H9 (cell line): Measurements from ENCODE around the gene PLEKHA5. TPM values are rescaled to one million over a fixed set of nuclear protein-coding genes. Genes with fewer than 3 reads are reported as not detected.

Experiments used
- DNase-seq: peaks from one replicate; pipeline ENCODE4 v3.0.0-alpha.2; 2017
- H2AFZ ChIP-seq: one replicate; pipeline ENCODE4 v1.6.1; 2013; ENCODE audit warnings: mild to moderate bottlenecking, low read length, control low read depth, moderate library complexity
- H2AK5ac ChIP-seq: 2 replicates; pipeline ENCODE4 v1.6.1; 2013; ENCODE audit warnings: low read length, control low read depth, mixed read lengths; ENCODE audit not compliant: insufficient read length
- H2BK120ac ChIP-seq: one replicate; pipeline ENCODE4 v1.6.1; 2013; ENCODE audit warnings: low read depth, mild to moderate bottlenecking, low read length, control low read depth, inconsistent platforms; ENCODE audit not compliant: poor library complexity, severe bottlenecking
- H2BK12ac ChIP-seq: 2 replicates; pipeline ENCODE4 v1.6.1; 2013; ENCODE audit warnings: low read length, control low read depth, mixed read lengths, low read depth; ENCODE audit not compliant: insufficient read length
- H2BK15ac ChIP-seq: 2 replicates; pipeline ENCODE4 v1.6.1; 2013; ENCODE audit warnings: low read depth, low read length, control low read depth
- H2BK20ac ChIP-seq: one replicate; pipeline ENCODE4 v1.6.1; 2013; ENCODE audit warnings: low read depth, mild to moderate bottlenecking, low read length, control low read depth, inconsistent platforms; ENCODE audit not compliant: poor library complexity, severe bottlenecking
- H2BK5ac ChIP-seq: 2 replicates; pipeline ENCODE4 v1.6.1; 2013; ENCODE audit warnings: low read length, control low read depth, mixed read lengths; ENCODE audit not compliant: insufficient read length
- H3K14ac ChIP-seq: 2 replicates; pipeline ENCODE4 v1.6.1; 2013; ENCODE audit warnings: low read length, control low read depth; ENCODE audit not compliant: insufficient read depth
- H3K18ac ChIP-seq: 2 replicates; pipeline ENCODE4 v1.6.1; 2013; ENCODE audit warnings: low read depth, mild to moderate bottlenecking, mixed read lengths, low read length, control low read depth; ENCODE audit not compliant: insufficient read length
- H3K23ac ChIP-seq: 2 replicates; pipeline ENCODE4 v1.6.1; 2013; ENCODE audit warnings: low read length, control low read depth, mixed read lengths, low read depth; ENCODE audit not compliant: insufficient read length
- H3K23me2 ChIP-seq: 2 replicates; pipeline ENCODE4 v1.6.1; 2013; ENCODE audit warnings: low read depth, mild to moderate bottlenecking, mixed read lengths, low read length, control low read depth; ENCODE audit not compliant: insufficient read length, poor library complexity, severe bottlenecking
- H3K27ac ChIP-seq: 2 replicates; pipeline ENCODE4 v1.5.1; 2013; ENCODE audit warnings: low read length, control low read depth, mixed read lengths, low read depth; ENCODE audit not compliant: insufficient read length
- H3K27me3 ChIP-seq: 2 replicates; pipeline ENCODE4 v1.6.1; 2013; ENCODE audit warnings: low read length, control low read depth, inconsistent platforms; ENCODE audit not compliant: insufficient read depth
- H3K4ac ChIP-seq: 2 replicates; pipeline ENCODE4 v1.6.1; 2013; ENCODE audit warnings: low read depth, mild to moderate bottlenecking, control low read depth, inconsistent platforms, low read length, moderate library complexity
- H3K4me1 ChIP-seq: 2 replicates; pipeline ENCODE4 v1.6.1; 2013; ENCODE audit warnings: low read length, control low read depth, inconsistent platforms; ENCODE audit not compliant: insufficient read depth
- H3K4me2 ChIP-seq: 2 replicates; pipeline ENCODE4 v1.6.1; 2013; ENCODE audit warnings: low read length, control low read depth, mixed read lengths; ENCODE audit not compliant: insufficient read length, insufficient read depth
- H3K56ac ChIP-seq: 2 replicates; pipeline ENCODE4 v1.6.1; 2013; ENCODE audit warnings: low read depth, mild to moderate bottlenecking, mixed read lengths, low read length, control low read depth; ENCODE audit not compliant: insufficient read length
- H3K79me1 ChIP-seq: 2 replicates; pipeline ENCODE4 v1.6.1; 2013; ENCODE audit warnings: low read depth, mild to moderate bottlenecking, moderate library complexity, low read length, control low read depth, inconsistent platforms; ENCODE audit not compliant: insufficient read depth, poor library complexity, severe bottlenecking
- H3K79me2 ChIP-seq: 2 replicates; pipeline ENCODE4 v1.6.1; 2013; ENCODE audit warnings: low read length, control low read depth, inconsistent platforms; ENCODE audit not compliant: insufficient read depth
- H3K9ac ChIP-seq: 2 replicates; pipeline ENCODE4 v1.6.1; 2013; ENCODE audit warnings: low read length, control low read depth, mixed read lengths; ENCODE audit not compliant: insufficient read length; ENCODE audit errors: extremely low read depth
- H3K9me3 ChIP-seq: one replicate; pipeline ENCODE4 v1.6.1; 2013; ENCODE audit warnings: low read depth, low read length, inconsistent platforms; ENCODE audit not compliant: control insufficient read depth
- H3T11ph ChIP-seq: one replicate; pipeline ENCODE4 v1.6.1; 2013; ENCODE audit warnings: mild to moderate bottlenecking, low read length, control low read depth, inconsistent platforms
- H4K20me1 ChIP-seq: one replicate; pipeline ENCODE4 v1.6.1; 2013; ENCODE audit not compliant: control insufficient read depth, insufficient read length, insufficient read depth
- H4K5ac ChIP-seq: 2 replicates; pipeline ENCODE4 v1.6.1; 2013; ENCODE audit warnings: low read depth, mild to moderate bottlenecking, mixed read lengths, low read length, control low read depth; ENCODE audit not compliant: insufficient read length
- H4K8ac ChIP-seq: replicated peaks from 2 replicates; pipeline ENCODE4 v1.6.1; 2013; ENCODE audit warnings: low read length, control low read depth, mixed read lengths, low read depth; ENCODE audit not compliant: insufficient read length
- H4K91ac ChIP-seq: 2 replicates; pipeline ENCODE4 v1.6.1; 2013; ENCODE audit warnings: low read depth, mild to moderate bottlenecking, moderate library complexity, mixed read lengths, low read length, control low read depth; ENCODE audit not compliant: insufficient read length
- H3K27ac Mint-ChIP-seq, 3 experiments: 2 replicates in 2 of 3; 3 replicates in 1 of 3; pipeline ENCODE4 v1.8.0; 2020 to 2021; ENCODE audit warnings: mixed read lengths in 3 of 3, mild to moderate bottlenecking in 1 of 3, moderate library complexity in 1 of 3
- H3K27me3 Mint-ChIP-seq: 2 replicates; pipeline ENCODE4 v1.8.0; 2021; ENCODE audit warnings: low read depth, mild to moderate bottlenecking, moderate library complexity, mixed read lengths
- H3K36me3 Mint-ChIP-seq, 3 experiments: 2 replicates in 2 of 3; 3 replicates in 1 of 3; pipeline ENCODE4 v1.8.0; 2020 to 2021; ENCODE audit warnings: low read depth in 3 of 3, mixed read lengths in 3 of 3; ENCODE audit not compliant: insufficient read depth in 1 of 3
- H3K4me1 Mint-ChIP-seq, 2 experiments: 2 replicates each; pipeline ENCODE4 v1.8.0; 2020; ENCODE audit warnings: mixed read lengths in 2 of 2
- H3K4me3 Mint-ChIP-seq, 2 experiments: 2 replicates in 1 of 2; 3 replicates in 1 of 2; pipeline ENCODE4 v1.8.0; 2020 to 2021; ENCODE audit warnings: mild to moderate bottlenecking in 2 of 2, mixed read lengths in 2 of 2, moderate library complexity in 1 of 2
- H3K9me3 Mint-ChIP-seq, 2 experiments: 2 replicates in 1 of 2; 3 replicates in 1 of 2; pipeline ENCODE4 v1.8.0; 2020; ENCODE audit warnings: mild to moderate bottlenecking in 2 of 2, mixed read lengths in 2 of 2, moderate library complexity in 1 of 2
- WGBS: extraction: QIAGEN DNeasy Blood & Tissue Kit; methylation state at CpG from one replicate; pipeline ENCODE4 v1.1.7; 2013; ENCODE audit warnings: missing lambda C conversion rate, low lambda C conversion rate, mixed read lengths; ENCODE audit not compliant: insufficient read length; ENCODE audit errors: extremely low coverage; 5-methylcytosine and 5-hydroxymethylcytosine counted together
- total RNA-seq: library from RNA; stranded (reverse); gene quantifications from 2 replicates; pipeline ENCODE4 v1.2.1, GENCODE V29; 2021
- TF ChIP-seq, protein P1 (sequence below): fragments of 200-600 bp; sonication (generic); conservative IDR thresholded peaks from 3 replicates; pipeline ENCODE4 v1.8.0; 2021; ENCODE audit warnings: antibody characterized with exemption, mild to moderate bottlenecking

The PLEKHA5 gene
- total RNA-seq, 1 experiment from 2014 or later = 86.7 TPM

DNA sequence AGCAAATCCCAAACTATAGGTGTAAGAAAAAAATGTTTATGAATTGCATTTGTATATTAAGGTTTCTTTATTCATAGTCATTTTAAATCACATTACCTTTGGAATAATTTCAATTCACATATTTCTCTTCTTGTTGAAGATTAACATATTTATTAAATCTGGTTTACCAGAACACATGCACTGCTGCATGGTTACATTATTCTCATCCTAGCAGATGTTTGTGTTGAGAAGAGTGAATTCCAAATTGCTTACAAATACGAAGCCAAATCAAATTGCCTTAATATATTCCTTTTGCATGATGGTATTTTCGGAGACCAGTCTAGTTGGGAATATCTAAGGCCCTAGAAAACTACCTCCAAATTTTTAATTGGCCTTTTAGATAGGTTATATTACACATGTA is 130.6 kb downstream of the PLEKHA5 start:
- H4K91ac ChIP-seq = no peak overlapping the region
- H3K4me2 ChIP-seq = no peak overlapping the region
- H4K8ac ChIP-seq = no peak overlapping the region
- no peaks in the 10 kb centered on the region for H3K9me3 ChIP-seq
- H4K20me1 ChIP-seq = no peaks in the 10 kb centered on the region
- H2AFZ ChIP-seq = no peak overlapping the region
- no peak overlapping the region for H3T11ph ChIP-seq
- no peak overlapping the region for H3K4ac ChIP-seq
- H3K27ac ChIP-seq = no peak overlapping the region
- H3K23me2 ChIP-seq = no peaks in the 10 kb centered on the region
- H2AK5ac ChIP-seq = no peak overlapping the region
- H3K79me2 ChIP-seq = no peaks in the 10 kb centered on the region
- H4K5ac ChIP-seq = no peak overlapping the region
- H3K4me1 Mint-ChIP-seq = peaks cover 18 to 19% of the 10 kb centered on the region in 2 experiments
- no peak overlapping the region for H3K9ac ChIP-seq
- no peak overlapping the region for H2BK12ac ChIP-seq
- no peak overlapping the region for H3K4me3 Mint-ChIP-seq
- no peak overlapping the region for H2BK120ac ChIP-seq
- H3K14ac ChIP-seq = no peak overlapping the region
- DNase-seq = no peak
- peaks cover 2 to 35% (median 26%) of the 10 kb centered on the region in 3 experiments; a peak in 6 of 7 replicates for H3K36me3 Mint-ChIP-seq
- H2BK15ac ChIP-seq = no peak overlapping the region
- H3K56ac ChIP-seq = no peak overlapping the region
- no peak overlapping the region for H2BK20ac ChIP-seq
- no peak overlapping the region for H3K18ac ChIP-seq
- no peaks in the 10 kb centered on the region for H3K79me1 ChIP-seq
- no peak overlapping the region for H3K23ac ChIP-seq
- H3K27ac Mint-ChIP-seq = no peak overlapping the region
- no peaks in the 10 kb centered on the region for H3K4me1 ChIP-seq
- H3K27me3 ChIP-seq = no peaks in the 10 kb centered on the region
- no peak overlapping the region for H2BK5ac ChIP-seq
- H3K9me3 Mint-ChIP-seq = no peaks in the 10 kb centered on the region
- no peaks in the 10 kb centered on the region for H3K27me3 Mint-ChIP-seq
- TF ChIP-seq, protein P1, sequence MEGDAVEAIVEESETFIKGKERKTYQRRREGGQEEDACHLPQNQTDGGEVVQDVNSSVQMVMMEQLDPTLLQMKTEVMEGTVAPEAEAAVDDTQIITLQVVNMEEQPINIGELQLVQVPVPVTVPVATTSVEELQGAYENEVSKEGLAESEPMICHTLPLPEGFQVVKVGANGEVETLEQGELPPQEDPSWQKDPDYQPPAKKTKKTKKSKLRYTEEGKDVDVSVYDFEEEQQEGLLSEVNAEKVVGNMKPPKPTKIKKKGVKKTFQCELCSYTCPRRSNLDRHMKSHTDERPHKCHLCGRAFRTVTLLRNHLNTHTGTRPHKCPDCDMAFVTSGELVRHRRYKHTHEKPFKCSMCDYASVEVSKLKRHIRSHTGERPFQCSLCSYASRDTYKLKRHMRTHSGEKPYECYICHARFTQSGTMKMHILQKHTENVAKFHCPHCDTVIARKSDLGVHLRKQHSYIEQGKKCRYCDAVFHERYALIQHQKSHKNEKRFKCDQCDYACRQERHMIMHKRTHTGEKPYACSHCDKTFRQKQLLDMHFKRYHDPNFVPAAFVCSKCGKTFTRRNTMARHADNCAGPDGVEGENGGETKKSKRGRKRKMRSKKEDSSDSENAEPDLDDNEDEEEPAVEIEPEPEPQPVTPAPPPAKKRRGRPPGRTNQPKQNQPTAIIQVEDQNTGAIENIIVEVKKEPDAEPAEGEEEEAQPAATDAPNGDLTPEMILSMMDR = no peak
- no CpG with 5 or more reads among the region's 2 CpGs for WGBS
